ENCODE data around the gene UGDH. TPM values are rescaled to one million over a fixed set of nuclear protein-coding genes. Genes with fewer than 3 reads are reported as not detected.

The UGDH gene
- total and polyA plus RNA-seq, 9 of the 15 experiments (the other 6 are each of a cell fraction or from before 2014, with no cell fraction given): 5.5 to 21.7 (median 16.2) TPM

GRCh38 chr4:39451423-39452023 lies 75.7 kb downstream of the UGDH start (continued):
- TF ChIP-seq ZNF121 (CRISPR knock-in tag; conservative IDR thresholded peaks at IDR 0.05): no peak
- no peak for TF ChIP-seq ZNF655 (CRISPR knock-in tag; IDR thresholded peaks at IDR 0.05)
- TF ChIP-seq RFX7 (CRISPR knock-in tag; IDR thresholded peaks at IDR 0.05): 0 out of 2 replicates have a peak, but pooled peaks have one; percentile 46
- TF ChIP-seq PHF20 (IDR thresholded peaks at IDR 0.05; ENCODE audit: partially characterized antibody): no peak
- TF ChIP-seq BACH1 (tag; IDR thresholded peaks at IDR 0.05): no peak
- no peak for TF ChIP-seq CUX1 (CRISPR knock-in tag; IDR thresholded peaks at IDR 0.05)
- no peak for TF ChIP-seq ELK3 (CRISPR knock-in tag; IDR thresholded peaks at IDR 0.05)
- peak; percentile 23 for TF ChIP-seq POLR2A (conservative IDR thresholded peaks at IDR 0.05)
- no peak for TF ChIP-seq PHF8 (IDR thresholded peaks at IDR 0.05; ENCODE audit: borderline replicate concordance, low read length)
